ENCODE results near the gene TBC1D9. TPM values are rescaled to one million over a fixed set of nuclear protein-coding genes. Genes with fewer than 3 reads are reported as not detected.

Gene TBC1D9
- total RNA-seq, 1 experiment from 2014 or later, result 29.0 TPM

GRCh38 chr4:140703463-140703862 is 52.7 kb downstream of the TBC1D9 start:
- H3K27ac ChIP-seq, result no peak overlapping the region
- H3K4me3 ChIP-seq, result no peak overlapping the region
- peaks cover 13% of the 10 kb centered on the region; the same call in 1 of the 2 replicates for H3K36me3 ChIP-seq
- H3K4me1 ChIP-seq, result peaks cover 10% of the 10 kb centered on the region
- H3K9me3 ChIP-seq (replicated peaks), result no peaks in the 10 kb centered on the region
- DNase-seq, result no peak
- H3K27me3 ChIP-seq, result no peaks in the 10 kb centered on the region

- Histone ChIP-seq H3K9me3 (replicated peaks) (no peaks in the 10 kb centered on the region), H3K4me1 (peaks cover 10% of the 10 kb centered on the region), H3K36me3 (peaks cover 15% of the 10 kb centered on the region; the same call in 1 of the 2 replicates), H3K27ac (no peak overlapping the region), H3K27me3 (no peaks in the 10 kb centered on the region), H3K4me3 (no peak overlapping the region)
- no peak for DNase-seq
Observed at GRCh38 chr4:140702096-140702757, 54.0 kb downstream of the TBC1D9 start.

- Histone ChIP-seq H3K27ac (no peak overlapping the region), H3K36me3 (peaks cover 15% of the 10 kb centered on the region; the same call in 1 of the 2 replicates), H3K9me3 (replicated peaks) (no peaks in the 10 kb centered on the region), H3K27me3 (no peaks in the 10 kb centered on the region), H3K4me3 (no peak overlapping the region), H3K4me1 (peaks cover 10% of the 10 kb centered on the region)
- no peak for DNase-seq
Observed at GRCh38 chr4:140701071-140701470, 55.1 kb downstream of the TBC1D9 start.

DNA sequence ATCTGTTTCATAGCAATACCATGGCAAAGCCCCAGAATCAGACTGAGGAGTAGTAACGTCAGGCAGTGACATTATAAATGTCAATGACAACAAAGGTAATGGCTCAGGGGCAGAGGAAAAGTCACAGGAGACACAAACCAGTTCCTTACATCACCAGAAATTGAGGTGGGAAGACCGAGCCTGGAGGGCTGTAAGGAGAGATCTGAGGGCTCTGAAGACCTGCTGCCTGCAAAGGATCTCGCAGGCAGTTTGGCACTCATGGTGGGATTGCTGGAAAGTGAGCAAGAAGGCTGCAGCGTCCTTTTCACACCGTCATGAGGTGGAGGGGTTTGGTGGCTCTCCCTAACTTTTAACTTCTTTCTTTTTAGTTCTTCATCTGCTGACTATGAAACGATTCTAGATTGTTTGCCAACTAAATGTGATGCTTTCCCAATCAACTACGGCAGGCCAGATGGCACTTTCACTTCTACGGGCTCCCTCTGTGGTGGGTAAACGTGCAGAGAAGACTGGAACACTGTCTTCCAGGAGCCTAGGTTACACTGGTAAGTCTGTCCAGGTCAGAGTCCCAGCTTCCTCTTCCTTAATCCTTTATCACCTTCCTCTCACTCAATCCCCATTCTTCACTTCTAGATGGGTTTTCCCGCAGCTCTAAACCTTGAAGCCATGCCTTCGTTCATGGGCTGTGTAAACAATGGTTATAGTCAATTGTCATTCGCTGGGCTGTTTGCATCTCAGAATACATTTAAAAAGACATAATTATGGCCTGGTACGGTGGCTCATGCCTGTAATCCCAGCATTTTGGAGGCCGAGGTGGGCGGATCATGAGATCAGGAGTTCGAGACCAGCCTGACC is 58.2 kb downstream of the TBC1D9 start:
- DNase-seq, result no peak
- Histone ChIP-seq H3K4me3 (no peak overlapping the region), H3K4me1 (no peaks in the 10 kb centered on the region), H3K9me3 (replicated peaks) (no peaks in the 10 kb centered on the region), H3K27me3 (no peaks in the 10 kb centered on the region), H3K36me3 (peaks cover 18% of the 10 kb centered on the region; the same call in 1 of the 2 replicates), H3K27ac (no peak overlapping the region)

- no peak for DNase-seq
- H3K36me3 ChIP-seq, result peaks cover 13% of the 10 kb centered on the region; the same call in 1 of the 2 replicates
- H3K27me3 ChIP-seq, result no peaks in the 10 kb centered on the region
- H3K27ac ChIP-seq, result no peak overlapping the region
- H3K4me1 ChIP-seq, result peaks cover under 1% of the 10 kb centered on the region; the same call in 1 of the 2 replicates
- no peaks in the 10 kb centered on the region for H3K9me3 ChIP-seq (replicated peaks)
- H3K4me3 ChIP-seq, result no peak overlapping the region
Observed at GRCh38 chr4:140695483-140695882, 60.7 kb downstream of the TBC1D9 start.

- Histone ChIP-seq H3K27me3 (no peaks in the 10 kb centered on the region), H3K9me3 (replicated peaks) (no peaks in the 10 kb centered on the region), H3K4me3 (no peak overlapping the region), H3K27ac (no peak overlapping the region), H3K36me3 (peaks cover 7% of the 10 kb centered on the region; the same call in 1 of the 2 replicates), H3K4me1 (peaks cover 4% of the 10 kb centered on the region; the same call in 1 of the 2 replicates)
- no peak for DNase-seq
Observed at GRCh38 chr4:140693562-140693961, 62.6 kb downstream of the TBC1D9 start.

DNA sequence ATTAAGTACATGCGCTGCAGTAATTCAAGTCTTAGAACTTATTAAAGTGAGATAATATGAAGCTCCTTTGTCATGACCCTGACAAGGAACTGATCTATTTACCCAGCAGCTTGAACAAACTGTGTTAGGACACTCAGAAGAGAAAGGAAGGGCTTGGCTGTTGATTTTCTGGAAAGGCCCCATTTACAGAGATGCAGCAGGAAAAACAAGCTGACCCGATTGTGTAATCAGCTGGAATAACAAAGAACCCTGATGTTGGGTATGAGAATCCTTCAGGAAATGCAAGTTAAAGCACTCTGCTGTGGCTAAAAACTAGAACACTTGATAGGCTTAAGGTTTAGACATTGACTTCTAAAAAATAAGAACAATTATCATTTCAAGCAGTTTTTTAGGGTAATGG is 64.8 kb downstream of the TBC1D9 start:
- H3K36me3 ChIP-seq, result peaks cover 7% of the 10 kb centered on the region; the same call in 1 of the 2 replicates
- no peak for DNase-seq
- peaks cover 4% of the 10 kb centered on the region; the same call in 1 of the 2 replicates for H3K4me1 ChIP-seq
- H3K4me3 ChIP-seq, result no peak overlapping the region
- no peaks in the 10 kb centered on the region for H3K9me3 ChIP-seq (replicated peaks)
- H3K27ac ChIP-seq, result no peak overlapping the region
- no peaks in the 10 kb centered on the region for H3K27me3 ChIP-seq

DNA sequence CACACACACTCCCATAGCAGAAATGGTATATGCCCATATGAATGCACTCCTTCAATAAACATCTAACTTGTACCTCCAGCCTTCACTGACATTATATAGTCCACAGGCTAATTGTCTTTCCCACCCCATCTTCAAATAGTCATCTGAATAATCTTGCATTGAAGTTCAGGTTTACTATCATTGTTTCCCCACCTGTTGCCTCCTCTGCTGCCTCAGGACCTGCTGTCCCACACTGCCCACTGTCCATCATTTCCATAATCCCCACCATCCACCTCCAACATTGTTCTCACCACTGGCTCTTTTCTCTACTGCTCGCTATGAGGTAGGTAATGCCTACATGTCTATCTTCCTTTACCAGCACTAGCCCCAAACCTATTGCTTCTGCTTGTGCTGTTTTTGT is 66.1 kb downstream of the TBC1D9 start:
- Histone ChIP-seq H3K27ac (no peak overlapping the region), H3K27me3 (no peaks in the 10 kb centered on the region), H3K9me3 (replicated peaks) (no peaks in the 10 kb centered on the region), H3K36me3 (peaks cover 14% of the 10 kb centered on the region), H3K4me1 (peaks cover 4% of the 10 kb centered on the region; the same call in 1 of the 2 replicates), H3K4me3 (no peak overlapping the region)
- DNase-seq, result no peak

DNA sequence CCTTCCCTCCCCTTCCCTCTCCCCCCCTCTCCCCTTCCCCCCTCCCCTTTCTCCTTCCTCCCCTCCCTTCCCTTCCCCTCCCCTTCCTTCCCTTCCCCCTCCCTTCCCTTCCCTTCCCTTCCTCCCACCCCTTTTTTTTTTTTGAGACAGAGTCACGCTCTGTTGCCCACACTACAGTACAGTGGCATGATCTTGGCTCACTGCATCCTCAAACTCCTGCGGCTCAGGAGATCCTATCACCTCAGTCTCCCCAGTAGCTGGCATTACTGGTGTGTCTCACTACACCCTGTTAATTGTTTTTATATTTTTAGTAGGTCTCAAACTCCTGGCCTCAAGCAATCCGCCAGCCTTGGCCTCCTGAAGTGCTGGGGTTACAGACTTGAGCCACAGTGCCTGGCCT is 66.6 kb downstream of the TBC1D9 start:
- H3K9me3 ChIP-seq (replicated peaks), result no peaks in the 10 kb centered on the region
- no peak overlapping the region for H3K4me3 ChIP-seq
- H3K27me3 ChIP-seq, result no peaks in the 10 kb centered on the region
- H3K4me1 ChIP-seq, result peaks cover 4% of the 10 kb centered on the region; the same call in 1 of the 2 replicates
- no peak overlapping the region for H3K27ac ChIP-seq
- H3K36me3 ChIP-seq, result peaks cover 15% of the 10 kb centered on the region
- DNase-seq, result no peak

- peaks cover 4% of the 10 kb centered on the region; the same call in 1 of the 2 replicates for H3K4me1 ChIP-seq
- DNase-seq, result no peak
- H3K9me3 ChIP-seq (replicated peaks), result no peaks in the 10 kb centered on the region
- no peak overlapping the region for H3K27ac ChIP-seq
- H3K27me3 ChIP-seq, result no peaks in the 10 kb centered on the region
- H3K4me3 ChIP-seq, result no peak overlapping the region
- peaks cover 15% of the 10 kb centered on the region for H3K36me3 ChIP-seq
Observed at GRCh38 chr4:140688711-140689598, 67.2 kb downstream of the TBC1D9 start.

DNA sequence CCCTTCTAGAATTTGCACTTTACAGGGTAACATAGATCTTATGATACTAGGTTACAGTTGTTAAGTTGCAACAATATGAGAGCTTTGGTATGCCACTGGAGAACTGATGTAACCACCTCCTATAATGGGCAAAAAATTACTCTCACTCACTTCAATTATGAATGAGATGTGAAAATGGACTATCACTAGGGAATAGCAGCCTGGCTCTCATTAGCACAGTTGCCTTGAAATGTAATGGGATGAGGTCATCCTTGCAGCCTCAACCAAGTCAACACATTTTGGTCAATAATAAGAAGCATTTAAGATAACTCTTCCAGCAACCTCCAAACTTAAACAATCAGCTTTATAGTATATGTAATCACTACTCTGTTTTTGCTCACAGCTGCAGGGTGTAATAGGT is 69.4 kb downstream of the TBC1D9 start:
- Histone ChIP-seq H3K9me3 (replicated peaks) (no peaks in the 10 kb centered on the region), H3K27ac (no peak overlapping the region), H3K27me3 (no peaks in the 10 kb centered on the region), H3K4me3 (no peak overlapping the region), H3K4me1 (peaks cover 4% of the 10 kb centered on the region; the same call in 1 of the 2 replicates), H3K36me3 (peaks cover 18% of the 10 kb centered on the region)
- DNase-seq, result no peak

- H3K27ac ChIP-seq, result no peak overlapping the region
- H3K9me3 ChIP-seq (replicated peaks), result no peaks in the 10 kb centered on the region
- DNase-seq, result no peak
- no peaks in the 10 kb centered on the region for H3K27me3 ChIP-seq
- H3K4me3 ChIP-seq, result no peak overlapping the region
- no peaks in the 10 kb centered on the region for H3K4me1 ChIP-seq
- peaks cover 23% of the 10 kb centered on the region for H3K36me3 ChIP-seq
Observed at GRCh38 chr4:140684314-140684713, 71.9 kb downstream of the TBC1D9 start.

GRCh38 chr4:140681201-140681600 is 75.0 kb downstream of the TBC1D9 start:
- H3K27me3 ChIP-seq, result no peaks in the 10 kb centered on the region
- no peak overlapping the region for H3K27ac ChIP-seq
- peaks cover 35% of the 10 kb centered on the region for H3K36me3 ChIP-seq
- no peak for DNase-seq
- H3K4me1 ChIP-seq, result no peaks in the 10 kb centered on the region
- H3K9me3 ChIP-seq (replicated peaks), result no peaks in the 10 kb centered on the region
- no peak overlapping the region for H3K4me3 ChIP-seq

GRCh38 chr4:140680686-140681085 is 75.5 kb downstream of the TBC1D9 start:
- H3K9me3 ChIP-seq (replicated peaks), result no peaks in the 10 kb centered on the region
- DNase-seq, result no peak

More at GRCh38 chr4:140680686-140681085, 75.5 kb downstream of the TBC1D9 start:
- no peak overlapping the region for H3K27ac ChIP-seq
- peaks cover 30% of the 10 kb centered on the region for H3K36me3 ChIP-seq
- H3K27me3 ChIP-seq, result no peaks in the 10 kb centered on the region
- H3K4me3 ChIP-seq, result no peak overlapping the region
- H3K4me1 ChIP-seq, result no peaks in the 10 kb centered on the region
